HG02840 (cell line): ENCODE results near the gene ATF6B.
"Not testable (repeated sequence)": the region's sequence is repeated elsewhere in the genome, so short reads cannot be mapped to it uniquely, and the experiment has no call there.

ENCODE experiments used
- ATAC-seq: cut with Tn5 transposase; IDR thresholded peaks from one replicate; pipeline ENCODE4 v1.9.1; 2021; ENCODE audit warnings: mild to moderate bottlenecking, moderate library complexity, moderate number of reproducible peaks; ENCODE audit not compliant: unreplicated experiment, low FRiP score

Gene ATF6B

GRCh38 chr6:32109114-32109764 lies 18.8 kb downstream of the ATF6B start, which contains the start of gene TNXB:
Gene TNXB, minus strand, starts transcription at chr6:32109338. Its CDS starts 11,140 bp downstream, at chr6:32098198.
- no peak for ATAC-seq

- no peak for ATAC-seq
Measured at GRCh38 chr6:32108727-32109113, 19.3 kb downstream of the ATF6B start.

GRCh38 chr6:32108094-32108627 lies 19.9 kb downstream of the ATF6B start:
- no peak for ATAC-seq

GRCh38 chr6:32107406-32107805 lies 20.6 kb downstream of the ATF6B start:
- no peak for ATAC-seq

- ATAC-seq: no peak
Measured at GRCh38 chr6:32105433-32105832, 22.6 kb downstream of the ATF6B start.

- ATAC-seq: no peak
Measured at GRCh38 chr6:32102255-32102654, 25.8 kb downstream of the ATF6B start.

- ATAC-seq: not testable (repeated sequence)
Measured at GRCh38 chr6:32100251-32100650, 27.8 kb downstream of the ATF6B start.

GRCh38 chr6:32097364-32097763 lies 30.7 kb downstream of the ATF6B start:
- ATAC-seq: no peak

GRCh38 chr6:32096394-32097258 lies 31.4 kb downstream of the ATF6B start:
- no peak for ATAC-seq

GRCh38 chr6:32096087-32096393 lies 32.0 kb downstream of the ATF6B start:
- ATAC-seq: no peak

GRCh38 chr6:32095338-32096086 lies 32.5 kb downstream of the ATF6B start:
- no peak for ATAC-seq

- no peak for ATAC-seq
Measured at GRCh38 chr6:32092760-32093497, 35.1 kb downstream of the ATF6B start.

- ATAC-seq: no peak
Measured at GRCh38 chr6:32089082-32089828, 38.8 kb downstream of the ATF6B start.

GRCh38 chr6:32088487-32089049 lies 39.5 kb downstream of the ATF6B start:
- ATAC-seq: no peak

GRCh38 chr6:32087574-32088486 lies 40.2 kb downstream of the ATF6B start:
- no peak for ATAC-seq

GRCh38 chr6:32086661-32087573 lies 41.1 kb downstream of the ATF6B start:
- no peak for ATAC-seq

- no peak for ATAC-seq
Measured at GRCh38 chr6:32085759-32086459, 42.1 kb downstream of the ATF6B start.
